ENCODE measurements around the gene CADM1. TPM values are rescaled to one million over a fixed set of nuclear protein-coding genes. Genes with fewer than 3 reads are reported as not detected.

The CADM1 gene
- total RNA-seq, 1 donor from 2014 or later = 41.7 TPM

DNA sequence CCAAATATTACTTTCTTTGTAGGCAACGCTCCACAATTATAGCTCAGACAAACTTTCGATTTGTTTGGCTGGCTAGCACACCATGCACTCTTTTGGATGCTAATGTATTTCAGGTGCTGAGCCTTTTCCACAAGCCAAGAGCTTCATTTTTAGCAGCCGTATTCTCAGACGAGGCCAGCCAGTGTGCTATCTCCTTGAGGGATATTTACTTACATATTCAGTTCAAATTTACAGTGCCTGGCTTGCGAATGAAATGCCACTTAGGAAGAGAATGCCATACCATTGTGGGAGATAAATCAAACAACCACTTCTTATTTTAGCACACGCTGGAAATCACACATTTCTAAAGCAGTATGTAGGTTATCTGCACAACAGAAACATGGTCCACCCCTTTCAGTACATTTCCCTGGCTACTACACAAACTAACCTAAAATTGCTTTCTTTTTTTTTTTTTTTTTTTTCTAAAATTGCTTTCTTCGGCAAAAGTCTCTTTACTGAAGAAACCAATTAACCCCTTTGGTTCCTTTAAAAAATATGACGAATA is 236.9 kb downstream of the CADM1 start:
- no peak for DNase-seq (ENCODE audit: low read depth)
- Histone ChIP-seq H3K36me3 (ENCODE audit: control insufficient read depth, insufficient read depth, low read length) (no peaks in the 10 kb centered on the region), H3K4me3 (ENCODE audit: low read depth, low read length) (no peak overlapping the region), H3K27me3 (ENCODE audit: control insufficient read depth, insufficient read depth, low read length) (no peaks in the 10 kb centered on the region)
- TF ChIP-seq, protein P1, sequence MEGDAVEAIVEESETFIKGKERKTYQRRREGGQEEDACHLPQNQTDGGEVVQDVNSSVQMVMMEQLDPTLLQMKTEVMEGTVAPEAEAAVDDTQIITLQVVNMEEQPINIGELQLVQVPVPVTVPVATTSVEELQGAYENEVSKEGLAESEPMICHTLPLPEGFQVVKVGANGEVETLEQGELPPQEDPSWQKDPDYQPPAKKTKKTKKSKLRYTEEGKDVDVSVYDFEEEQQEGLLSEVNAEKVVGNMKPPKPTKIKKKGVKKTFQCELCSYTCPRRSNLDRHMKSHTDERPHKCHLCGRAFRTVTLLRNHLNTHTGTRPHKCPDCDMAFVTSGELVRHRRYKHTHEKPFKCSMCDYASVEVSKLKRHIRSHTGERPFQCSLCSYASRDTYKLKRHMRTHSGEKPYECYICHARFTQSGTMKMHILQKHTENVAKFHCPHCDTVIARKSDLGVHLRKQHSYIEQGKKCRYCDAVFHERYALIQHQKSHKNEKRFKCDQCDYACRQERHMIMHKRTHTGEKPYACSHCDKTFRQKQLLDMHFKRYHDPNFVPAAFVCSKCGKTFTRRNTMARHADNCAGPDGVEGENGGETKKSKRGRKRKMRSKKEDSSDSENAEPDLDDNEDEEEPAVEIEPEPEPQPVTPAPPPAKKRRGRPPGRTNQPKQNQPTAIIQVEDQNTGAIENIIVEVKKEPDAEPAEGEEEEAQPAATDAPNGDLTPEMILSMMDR (IDR thresholded peaks at IDR 0.05; ENCODE audit: insufficient read depth, low read length, poor library complexity, severe bottlenecking) = no peak

DNA sequence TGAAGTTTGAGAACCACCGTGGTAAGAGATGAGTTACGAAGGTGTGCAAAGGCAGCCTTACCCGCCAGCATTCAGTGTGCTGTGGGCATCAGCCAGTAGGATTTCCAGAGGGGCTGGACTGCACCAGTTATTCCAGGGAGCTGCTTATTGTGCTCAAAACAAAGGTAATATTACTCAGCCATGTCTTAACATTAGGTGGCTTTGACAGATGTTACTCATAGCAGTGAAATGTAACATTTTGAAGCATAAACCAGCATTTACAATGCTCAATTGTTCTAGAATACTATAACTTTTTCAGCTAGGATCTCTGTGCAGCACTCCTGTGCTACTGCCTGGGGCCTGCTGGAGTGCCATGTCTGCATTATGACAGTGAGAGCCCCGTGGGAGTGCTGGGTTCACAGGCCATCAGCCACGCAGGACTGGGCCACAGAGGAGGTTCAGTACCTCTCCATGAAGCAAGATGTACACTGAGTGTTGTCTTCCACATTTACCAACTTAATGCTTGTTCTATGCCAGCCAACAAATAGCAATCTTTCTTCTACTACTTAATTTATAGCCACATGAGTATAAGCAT is 238.1 kb downstream of the CADM1 start:
- TF ChIP-seq, protein P1 (IDR thresholded peaks at IDR 0.05; ENCODE audit: insufficient read depth, low read length, poor library complexity, severe bottlenecking) = no peak
- no peak for DNase-seq (ENCODE audit: low read depth)
- Histone ChIP-seq H3K27me3 (ENCODE audit: control insufficient read depth, insufficient read depth, low read length) (no peaks in the 10 kb centered on the region), H3K36me3 (ENCODE audit: control insufficient read depth, insufficient read depth, low read length) (no peaks in the 10 kb centered on the region), H3K4me3 (ENCODE audit: low read depth, low read length) (no peak overlapping the region)

DNA sequence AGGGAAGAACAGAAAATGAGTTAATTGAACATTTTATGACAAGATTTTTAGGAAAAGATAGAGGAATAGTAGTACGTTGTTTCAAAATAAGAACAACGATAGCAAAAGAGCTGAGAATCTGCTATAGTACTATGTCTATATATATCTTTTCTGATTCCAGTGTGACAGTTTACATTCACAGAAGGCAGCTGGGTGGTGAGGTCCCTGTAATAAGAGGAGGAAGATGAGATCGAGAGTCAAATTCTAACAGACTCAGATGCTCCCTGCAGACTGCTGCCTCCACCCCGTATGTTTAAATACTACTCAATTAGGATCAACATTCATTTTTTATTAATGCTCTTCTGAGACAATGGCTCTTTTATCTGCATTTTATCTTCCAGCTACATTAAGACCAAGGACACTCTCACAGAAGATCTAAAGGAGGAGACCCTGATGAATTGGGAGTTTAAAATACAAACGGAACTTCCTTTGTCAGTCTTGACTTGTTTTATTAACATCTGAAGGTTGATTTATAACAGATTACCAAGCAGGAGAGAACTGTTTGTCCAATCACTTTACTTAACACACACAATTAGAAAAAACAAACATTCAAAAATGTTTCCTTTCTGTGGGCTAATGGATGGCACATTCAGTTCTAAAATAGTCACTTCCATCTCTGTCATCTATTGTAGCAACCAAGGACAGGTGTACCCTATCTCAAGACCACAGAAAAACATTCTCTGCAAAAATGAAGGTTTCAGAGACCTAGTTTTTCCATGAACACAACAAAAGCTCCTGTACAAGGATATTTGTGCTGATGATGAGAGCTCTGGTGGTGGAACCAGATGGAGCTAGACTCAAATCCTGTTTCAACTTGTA is 240.2 kb downstream of the CADM1 start:
- TF ChIP-seq, protein P1 (IDR thresholded peaks at IDR 0.05; ENCODE audit: insufficient read depth, low read length, poor library complexity, severe bottlenecking) = no peak
- no peak overlapping the region for H3K4me3 ChIP-seq (ENCODE audit: low read depth, low read length)
- H3K27me3 ChIP-seq (ENCODE audit: control insufficient read depth, insufficient read depth, low read length) = no peaks in the 10 kb centered on the region
- no peaks in the 10 kb centered on the region for H3K36me3 ChIP-seq (ENCODE audit: control insufficient read depth, insufficient read depth, low read length)
- DNase-seq (ENCODE audit: low read depth) = no peak

- no peak for DNase-seq (ENCODE audit: low read depth)
- H3K4me3 ChIP-seq (ENCODE audit: low read depth, low read length) = no peak overlapping the region
- TF ChIP-seq, protein P1 (IDR thresholded peaks at IDR 0.05; ENCODE audit: insufficient read depth, low read length, poor library complexity, severe bottlenecking) = no peak
These were observed 246.0 kb downstream of the CADM1 start for GRCh38 chr11:115258216-115258615.

GRCh38 chr11:115257678-115258077 is 246.5 kb downstream of the CADM1 start:
- no peaks in the 10 kb centered on the region for H3K36me3 ChIP-seq (ENCODE audit: control insufficient read depth, insufficient read depth, low read length)
- TF ChIP-seq, protein P1 (IDR thresholded peaks at IDR 0.05; ENCODE audit: insufficient read depth, low read length, poor library complexity, severe bottlenecking) = no peak
- no peaks in the 10 kb centered on the region for H3K27me3 ChIP-seq (ENCODE audit: control insufficient read depth, insufficient read depth, low read length)
- H3K4me3 ChIP-seq (ENCODE audit: low read depth, low read length) = no peak overlapping the region
- no peak for DNase-seq (ENCODE audit: low read depth)

More at GRCh38 chr11:115258216-115258615, 246.0 kb downstream of the CADM1 start:
- no peaks in the 10 kb centered on the region for H3K36me3 ChIP-seq (ENCODE audit: control insufficient read depth, insufficient read depth, low read length)
- no peaks in the 10 kb centered on the region for H3K27me3 ChIP-seq (ENCODE audit: control insufficient read depth, insufficient read depth, low read length)
